ENCODE results near the gene POLR2A. TPM values are rescaled to one million over a fixed set of nuclear protein-coding genes. Genes with fewer than 3 reads are reported as not detected.
"Not testable (repeated sequence)": the region's sequence is repeated elsewhere in the genome, so short reads cannot be mapped to it uniquely, and the experiment has no call there.

POLR2A gene
- total and polyA plus RNA-seq, 12 donors = 8.4 to 61.7 (median 48.4) TPM

- intact Hi-C loops (cut with DNase I) = loop anchor here in 2 of 10 donors (5.0 to 10.0 kb wide), 2 partner anchors 125 to 128 kb away; partner anchors contain the start of genes KCTD11 (in 2 of the 2) and TMEM95 (in 1 of the 2)
- Histone ChIP-seq H3K4me3 (peak overlapping the region; percentile 67 to 100 (median 97)), H3K4me1 (peaks cover 28 to 74% (median 55%) of the 10 kb centered on the region in 9 donors), H3K9me3 (no peaks in the 10 kb centered on the region), H3K36me3 (peaks cover 0 to 3% (median 0%) of the 10 kb centered on the region in 9 donors), H3K27ac (peak overlapping the region; percentile 99 to 100 (median 100)), H3K27me3 (no peaks in the 10 kb centered on the region)
- DNase-seq (no peak), ATAC-seq (no peak)
- peak in 1 of 9 donors; percentile 1 for TF ChIP-seq CTCF (IDR thresholded peaks at IDR 0.05)
- WGBS, 2 donors = 0 to 5% methylated on average over 8 of the region's 8 CpGs
Observed at GRCh38 chr17:7480089-7480384, 4.1 kb upstream of the POLR2A start.

GRCh38 chr17:7481275-7481674, 2.9 kb upstream of the POLR2A start, which contains the start of gene SLC35G6:
Gene SLC35G6, plus strand, starts transcription at chr17:7481446. Its CDS starts 71 bp downstream, at chr17:7481517.
- H3K27me3 ChIP-seq, ATAC-seq, H3K36me3 ChIP-seq, H3K9me3 ChIP-seq, DNase-seq: not testable (repeated sequence)
- intact Hi-C loops (cut with DNase I) = loop anchor here in 2 of 10 donors (5.0 to 10.0 kb wide), 2 partner anchors 126 to 129 kb away; partner anchors contain the start of genes KCTD11 (in 2 of the 2) and TMEM95 (in 1 of the 2)
- 97% methylated on average over 4 of the region's 4 CpGs for WGBS, 2 donors
- Histone ChIP-seq H3K4me3 (peak within 1 kb of the TSS in 8 of 10 donors; percentile 67 to 100 (median 97)), H3K27ac (peak within 1 kb of the TSS in 9 of 10 donors; percentile 100), H3K4me1 (peaks cover 25 to 74% (median 55%) of the 10 kb centered on the region in 9 donors)

GRCh38 chr17:7481842-7482741, 2.1 kb upstream of the POLR2A start:
- 81 to 82% methylated on average over 31 of the region's 31 CpGs for WGBS, 2 donors
- intact Hi-C loops (cut with DNase I) = loop anchor here in 2 of 10 donors (5.0 to 10.0 kb wide), 2 partner anchors 127 to 130 kb away; partner anchors contain the start of genes KCTD11 (in 2 of the 2) and TMEM95 (in 1 of the 2)
- DNase-seq, H3K27me3 ChIP-seq, H3K9me3 ChIP-seq, H3K36me3 ChIP-seq, ATAC-seq: not testable (repeated sequence)
- H3K4me1 ChIP-seq = peaks cover 25 to 74% (median 55%) of the 10 kb centered on the region in 9 donors
- peak overlapping the region in 9 of 10 donors; percentile 91 to 100 (median 100) for H3K27ac ChIP-seq
- H3K4me3 ChIP-seq = peak overlapping the region in 1 of 10 donors; percentile 70

DNA sequence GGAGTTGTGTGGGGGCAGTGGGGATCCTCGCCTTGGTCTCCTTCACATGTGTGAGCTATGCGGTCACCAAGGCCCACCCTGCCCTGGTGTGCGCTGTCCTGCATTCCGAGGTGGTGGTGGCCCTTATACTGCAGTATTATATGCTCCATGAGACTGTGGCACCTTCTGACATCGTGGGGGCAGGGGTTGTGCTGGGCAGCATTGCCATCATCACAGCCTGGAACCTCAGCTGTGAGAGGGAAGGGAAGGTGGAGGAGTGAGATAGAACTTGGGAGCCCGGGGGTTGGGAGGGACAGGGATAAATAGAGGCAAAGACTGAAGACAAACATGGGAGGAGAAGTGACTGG, 1.5 kb upstream of the POLR2A start:
- 68 to 74% methylated on average over 6 of the region's 6 CpGs for WGBS, 2 donors
- ATAC-seq, H3K27me3 ChIP-seq, DNase-seq, H3K9me3 ChIP-seq, H3K36me3 ChIP-seq: not testable (repeated sequence)
- Histone ChIP-seq H3K4me1 (peaks cover 23 to 74% (median 55%) of the 10 kb centered on the region in 9 donors), H3K4me3 (peak overlapping the region in 9 of 10 donors; percentile 55 to 87 (median 67)), H3K27ac (peak overlapping the region; percentile 91 to 100 (median 100))
- intact Hi-C loops (cut with DNase I) = loop anchor here in 2 of 10 donors (5.0 to 10.0 kb wide), 2 partner anchors 128 to 130 kb away; partner anchors contain the start of genes KCTD11 (in 2 of the 2) and TMEM95 (in 1 of the 2)

GRCh38 chr17:7483255-7484066, 705 bp upstream of the POLR2A start:
- DNase-seq (peak; percentile 88 to 97), ATAC-seq (peak; percentile 67 to 87 (median 76))
- Histone ChIP-seq H3K27me3 (no peaks in the 10 kb centered on the region), H3K4me3 (peak overlapping the region; percentile 55 to 87 (median 68)), H3K36me3 (no peaks in the 10 kb centered on the region), H3K27ac (peak overlapping the region; percentile 91 to 100 (median 100)), H3K9me3 (no peaks in the 10 kb centered on the region), H3K4me1 (peaks cover 19 to 72% (median 53%) of the 10 kb centered on the region in 9 donors)
- intact Hi-C loops (cut with DNase I) = loop anchor here in 4 of 10 donors (1.0 to 10.0 kb wide), 7 partner anchors 46 to 133 kb away; partner anchors contain the start of genes KCTD11 (in 2 of the 4), SENP3 (in 2 of the 4), TMEM95 (in 1 of the 4) and TNFSF13 (in 1 of the 4)
- TF ChIP-seq CTCF (IDR thresholded peaks at IDR 0.05) = no peak
- 0 to 1% methylated on average over 38 of the region's 38 CpGs for WGBS, 2 donors
